Transverse colon (tissue), 4 donors: ENCODE results near the gene TSHZ3. TPM values are rescaled to one million over a fixed set of nuclear protein-coding genes. Genes with fewer than 3 reads are reported as not detected.

Experiments used
- DNase-seq: peaks from one replicate; pipeline ENCODE4 v3.0.0-alpha.2; 2019
- H3K27ac ChIP-seq, 4 donors: fragments of 200-600 bp; sonication (generic); 2 replicates each; pipeline ENCODE4 v1.5.1; 2016 to 2018; ENCODE audit warnings: inconsistent platforms in 4 of 4
- H3K27me3 ChIP-seq: fragments of 200-600 bp; sonication (generic); 2 replicates; pipeline ENCODE4 v1.5.1; 2017; ENCODE audit warnings: inconsistent platforms
- H3K36me3 ChIP-seq, 4 donors: fragments of 200-600 bp; sonication (generic); 2 replicates each; pipeline ENCODE4 v1.5.1; 2017 to 2019; ENCODE audit warnings: inconsistent platforms in 4 of 4
- H3K4me1 ChIP-seq, 4 donors: fragments of 200-600 bp; sonication (generic); 2 replicates each; pipeline ENCODE4 v1.5.1; 2017 to 2020; ENCODE audit warnings: inconsistent platforms in 4 of 4
- H3K4me3 ChIP-seq, 4 donors: fragments of 200-600 bp; sonication (generic); 1 replicate in 1 of 4; 2 replicates in 3 of 4; pipeline versions ENCODE4 v1.5.1 to v1.6.1; 2017 to 2019; ENCODE audit warnings: inconsistent platforms in 4 of 4
- H3K9me3 ChIP-seq, 2 donors: fragments of 200-600 bp; sonication (generic); 2 replicates each; pipeline ENCODE4 v1.5.1; 2017 to 2019; ENCODE audit warnings: inconsistent platforms in 2 of 2
- EP300 ChIP-seq: sonication (generic); formaldehyde crosslinking; IDR thresholded peaks from one replicate; pipeline ENCODE4 v1.6.1; 2017; ENCODE audit warnings: antibody characterized with exemption, low read depth
- POLR2A ChIP-seq: fragments of 450-650 bp; IDR thresholded peaks from one replicate; pipeline ENCODE4 v1.6.1; 2016; ENCODE audit warnings: antibody characterized with exemption, mild to moderate bottlenecking, moderate library complexity
- POLR2AphosphoS5 ChIP-seq, 3 donors: sonication (generic); formaldehyde crosslinking; IDR thresholded peaks; one replicate each; pipeline ENCODE4 v1.6.1; 2016; ENCODE audit warnings: antibody characterized with exemption in 3 of 3
- WGBS, 2 donors: methylation state at CpG; one replicate each; pipeline ENCODE4 v1.1.5; 2018; ENCODE audit warnings: low coverage in 1 of 2; 5-methylcytosine and 5-hydroxymethylcytosine counted together
- in situ Hi-C, 4 donors: fragments of 200-750 bp; cut with MboI; loops; one replicate each; pipeline versions ENCODE4 v1.15.0 to v1.15.1; 2017; ENCODE audit warnings: low sequenced_read_pairs in 3 of 4, low pct_ligation_motif_present in 1 of 4, low pct_unique_long_range_greater_than_20kb in 1 of 4
- intact Hi-C: fragments of 100-400 bp; cut with DNase I; formaldehyde crosslinking; loops from one replicate; pipeline ENCODE4 v1.15.1; 2023; ENCODE audit warnings: low total_unique reads
- total RNA-seq, 4 donors: library from RNA; depleted of rRNA; stranded (reverse); fragments of >200 nt; gene quantifications; one replicate each; pipeline ENCODE4 v1.1.0, GENCODE V29; 2016
- TF ChIP-seq, protein P1 (sequence below), 5 experiments: fragments of 200-600 bp in 3 of 5; fragments of 450-650 bp in 2 of 5; sonication (generic) in 3 of 5; IDR thresholded peaks; 1 replicate in 2 of 5; 2 replicates in 3 of 5; pipeline ENCODE4 v1.5.1; 2016 to 2017; ENCODE audit warnings: antibody characterized with exemption in 5 of 5, inconsistent platforms in 3 of 5, mild to moderate bottlenecking in 2 of 5, moderate library complexity in 1 of 5

Gene TSHZ3
- total RNA-seq, 4 donors from 2014 or later = 3.0 to 6.4 (median 4.6) TPM

DNA sequence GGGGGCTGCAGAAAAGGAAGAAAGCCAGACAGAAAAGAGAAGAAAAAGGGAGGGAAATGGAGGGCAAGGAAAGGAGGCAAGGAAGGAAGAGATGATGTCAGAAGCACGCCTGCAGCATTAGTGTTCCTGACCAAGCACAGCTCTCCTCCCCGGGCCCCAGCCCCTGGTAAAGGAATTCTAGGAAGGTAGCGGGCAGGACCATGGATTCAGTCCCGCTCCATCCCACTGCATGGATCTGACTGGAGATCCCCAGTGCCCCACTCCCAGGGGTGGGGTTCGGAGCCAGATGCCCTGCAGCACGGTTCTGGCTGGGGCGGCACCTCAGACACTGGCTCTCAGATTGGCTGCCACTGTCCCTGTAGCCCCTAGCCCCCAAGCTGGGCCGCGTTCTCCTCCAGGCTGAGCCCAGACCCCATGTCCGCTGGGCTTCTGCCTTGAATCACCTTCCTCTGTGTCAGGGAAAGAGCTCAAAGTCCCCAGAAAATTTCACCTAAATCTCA, 59.8 kb downstream of the TSHZ3 start:
- Histone ChIP-seq H3K27me3 (no peaks in the 10 kb centered on the region), H3K4me1 (peaks cover 0 to 6% (median 2%) of the 10 kb centered on the region in 4 donors), H3K27ac (no peak overlapping the region), H3K4me3 (no peak overlapping the region), H3K9me3 (no peaks in the 10 kb centered on the region), H3K36me3 (no peaks in the 10 kb centered on the region)
- intact Hi-C loops (no loop called here), in situ Hi-C loops (no loop called here)
- 51 to 89% methylated on average over 2 to 10 of the region's 10 CpGs for WGBS, 2 donors
- DNase-seq = no peak
- TF ChIP-seq EP300 (no peak), POLR2A (no peak), POLR2AphosphoS5 (IDR thresholded peaks at IDR 0.05) (no peak)
- TF ChIP-seq, protein P1, sequence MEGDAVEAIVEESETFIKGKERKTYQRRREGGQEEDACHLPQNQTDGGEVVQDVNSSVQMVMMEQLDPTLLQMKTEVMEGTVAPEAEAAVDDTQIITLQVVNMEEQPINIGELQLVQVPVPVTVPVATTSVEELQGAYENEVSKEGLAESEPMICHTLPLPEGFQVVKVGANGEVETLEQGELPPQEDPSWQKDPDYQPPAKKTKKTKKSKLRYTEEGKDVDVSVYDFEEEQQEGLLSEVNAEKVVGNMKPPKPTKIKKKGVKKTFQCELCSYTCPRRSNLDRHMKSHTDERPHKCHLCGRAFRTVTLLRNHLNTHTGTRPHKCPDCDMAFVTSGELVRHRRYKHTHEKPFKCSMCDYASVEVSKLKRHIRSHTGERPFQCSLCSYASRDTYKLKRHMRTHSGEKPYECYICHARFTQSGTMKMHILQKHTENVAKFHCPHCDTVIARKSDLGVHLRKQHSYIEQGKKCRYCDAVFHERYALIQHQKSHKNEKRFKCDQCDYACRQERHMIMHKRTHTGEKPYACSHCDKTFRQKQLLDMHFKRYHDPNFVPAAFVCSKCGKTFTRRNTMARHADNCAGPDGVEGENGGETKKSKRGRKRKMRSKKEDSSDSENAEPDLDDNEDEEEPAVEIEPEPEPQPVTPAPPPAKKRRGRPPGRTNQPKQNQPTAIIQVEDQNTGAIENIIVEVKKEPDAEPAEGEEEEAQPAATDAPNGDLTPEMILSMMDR (IDR thresholded peaks at IDR 0.05) = no peak

DNA sequence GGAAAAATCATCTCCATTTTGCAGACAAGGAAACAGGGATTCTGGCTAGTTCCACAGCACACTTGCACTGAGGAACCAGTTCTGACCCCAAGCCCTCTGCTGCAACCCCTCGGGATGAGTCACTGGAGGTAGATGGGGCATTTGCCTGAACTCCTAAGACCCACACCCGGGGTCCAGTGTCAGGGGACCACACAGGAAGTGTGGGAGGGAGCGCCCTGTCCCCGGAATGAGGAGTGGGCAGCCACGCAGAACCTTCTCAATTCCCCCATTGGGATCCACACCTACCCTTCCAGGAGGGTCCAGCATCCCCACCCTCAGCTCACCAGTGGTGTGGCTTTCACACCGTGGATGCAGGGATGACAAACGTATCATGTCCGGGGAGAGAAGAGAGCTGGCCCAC, 62.7 kb downstream of the TSHZ3 start:
- TF ChIP-seq POLR2A = no peak
- TF ChIP-seq POLR2AphosphoS5 (IDR thresholded peaks at IDR 0.05) = no peak
- TF ChIP-seq, protein P1 (IDR thresholded peaks at IDR 0.05) = no peak
- no peak for TF ChIP-seq EP300
- Histone ChIP-seq H3K4me1 (peaks cover 0 to 6% (median 2%) of the 10 kb centered on the region in 4 donors), H3K27ac (no peak overlapping the region), H3K9me3 (no peaks in the 10 kb centered on the region), H3K4me3 (no peak overlapping the region), H3K27me3 (no peaks in the 10 kb centered on the region), H3K36me3 (no peaks in the 10 kb centered on the region)
- WGBS, 2 donors = 83 to 100% methylated on average over 3 to 8 of the region's 8 CpGs
- in situ Hi-C loops = no loop called here
- intact Hi-C loops = no loop called here
- no peak for DNase-seq

DNA sequence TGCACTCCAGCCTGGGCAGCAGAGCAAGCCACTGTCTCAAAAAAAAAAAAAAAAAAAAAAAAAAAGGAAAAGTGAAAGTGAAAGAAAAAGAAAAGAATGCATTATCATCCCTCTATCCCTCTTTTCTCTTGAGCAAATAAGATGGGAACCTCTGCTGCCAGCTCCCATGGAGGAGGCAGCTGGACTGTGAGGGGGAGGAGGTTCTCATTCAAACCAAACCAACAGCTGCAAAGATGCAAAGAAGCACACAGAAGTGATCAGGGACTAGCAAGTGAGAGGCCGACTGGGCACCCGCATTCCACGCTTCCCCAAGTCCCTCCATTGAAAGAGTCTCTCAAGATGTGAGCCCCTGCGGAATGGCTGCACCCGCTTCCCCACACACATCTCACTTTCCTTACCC, 63.5 kb downstream of the TSHZ3 start:
- in situ Hi-C loops (no loop called here), intact Hi-C loops (no loop called here)
- WGBS, 2 donors = 83 to 94% methylated on average over 3 to 5 of the region's 5 CpGs
- no peak overlapping the region for H3K4me3 ChIP-seq
- H3K9me3 ChIP-seq = no peaks in the 10 kb centered on the region
- no peaks in the 10 kb centered on the region for H3K36me3 ChIP-seq
- H3K27me3 ChIP-seq = no peaks in the 10 kb centered on the region
- no peak overlapping the region for H3K27ac ChIP-seq
- DNase-seq = no peak
- H3K4me1 ChIP-seq = peaks cover 0 to 6% (median 2%) of the 10 kb centered on the region in 4 donors
- no peak for TF ChIP-seq POLR2A
- TF ChIP-seq POLR2AphosphoS5 (IDR thresholded peaks at IDR 0.05) = no peak
- TF ChIP-seq, protein P1 (IDR thresholded peaks at IDR 0.05) = no peak
- no peak for TF ChIP-seq EP300

DNA sequence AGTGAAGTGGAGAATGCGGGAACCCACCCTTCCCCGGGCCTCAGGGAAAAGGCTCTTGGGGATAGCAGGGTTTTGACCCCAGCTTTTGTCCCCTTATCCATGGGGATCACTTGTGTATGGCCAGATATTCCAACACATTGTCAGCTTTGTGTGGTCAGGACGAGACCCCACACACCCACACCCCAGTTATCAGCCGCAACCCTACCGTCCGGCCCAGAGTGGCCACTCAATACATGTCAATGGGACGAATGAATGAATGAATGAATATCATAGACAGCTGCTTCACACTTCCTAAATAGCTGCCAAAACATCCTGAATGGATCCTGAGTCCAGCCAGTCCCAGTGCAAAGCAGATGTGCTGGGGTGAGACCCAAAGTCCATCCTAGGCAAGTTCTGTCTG, 64.6 kb downstream of the TSHZ3 start:
- DNase-seq = no peak
- TF ChIP-seq, protein P1 (IDR thresholded peaks at IDR 0.05) = no peak
- 89% methylated on average over 7 of the region's 7 CpGs; no CpG with 5 or more reads in 1 of the 2 donors for WGBS, 2 donors
- Histone ChIP-seq H3K27ac (no peak overlapping the region), H3K4me3 (no peak overlapping the region), H3K36me3 (no peaks in the 10 kb centered on the region), H3K9me3 (no peaks in the 10 kb centered on the region), H3K4me1 (peaks cover 0 to 6% (median 2%) of the 10 kb centered on the region in 4 donors), H3K27me3 (no peaks in the 10 kb centered on the region)
- intact Hi-C loops = no loop called here
- in situ Hi-C loops = no loop called here
